Neural cell (in vitro differentiated cells): ENCODE measurements around the gene RAD51B.

Source experiments
- POLR2AphosphoS5 ChIP-seq: IDR thresholded peaks from 2 replicates; pipeline ENCODE4 v1.6.1; 2012
- TF ChIP-seq, protein P1 (sequence below): fragments of 450-650 bp; IDR thresholded peaks from 2 replicates; pipeline ENCODE4 v1.5.1; 2014; ENCODE audit warnings: antibody characterized with exemption, mild to moderate bottlenecking, moderate library complexity; ENCODE audit not compliant: poor library complexity, severe bottlenecking

DNA sequence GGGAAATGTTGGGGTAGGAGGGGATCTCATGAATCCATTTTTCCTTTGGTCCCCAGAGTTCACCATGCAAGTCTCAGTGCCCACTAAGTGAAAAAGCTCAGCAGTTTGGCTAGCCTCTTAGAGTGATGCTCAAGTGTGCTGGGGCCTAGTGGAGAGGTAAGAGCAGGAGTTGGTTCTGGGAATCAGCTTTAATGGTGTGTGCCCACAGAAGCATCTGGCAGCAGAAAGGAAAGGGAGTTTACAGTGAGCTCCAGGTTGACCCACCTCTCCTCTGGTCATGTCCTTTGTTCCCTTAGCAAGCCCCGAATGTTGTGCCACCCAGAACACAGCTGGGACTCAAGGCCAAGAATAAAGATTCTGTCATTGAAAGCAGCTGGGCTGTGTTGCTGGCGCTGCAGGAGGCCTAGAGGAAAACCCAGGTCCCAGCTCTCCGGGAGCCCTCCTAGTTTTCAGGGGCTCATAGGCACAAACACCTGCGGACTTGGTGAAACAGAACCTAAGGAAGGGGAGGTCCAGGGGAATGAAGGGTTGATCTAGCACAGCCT is 652.5 kb downstream of the RAD51B start:
- TF ChIP-seq POLR2AphosphoS5: no peak
- TF ChIP-seq, protein P1, sequence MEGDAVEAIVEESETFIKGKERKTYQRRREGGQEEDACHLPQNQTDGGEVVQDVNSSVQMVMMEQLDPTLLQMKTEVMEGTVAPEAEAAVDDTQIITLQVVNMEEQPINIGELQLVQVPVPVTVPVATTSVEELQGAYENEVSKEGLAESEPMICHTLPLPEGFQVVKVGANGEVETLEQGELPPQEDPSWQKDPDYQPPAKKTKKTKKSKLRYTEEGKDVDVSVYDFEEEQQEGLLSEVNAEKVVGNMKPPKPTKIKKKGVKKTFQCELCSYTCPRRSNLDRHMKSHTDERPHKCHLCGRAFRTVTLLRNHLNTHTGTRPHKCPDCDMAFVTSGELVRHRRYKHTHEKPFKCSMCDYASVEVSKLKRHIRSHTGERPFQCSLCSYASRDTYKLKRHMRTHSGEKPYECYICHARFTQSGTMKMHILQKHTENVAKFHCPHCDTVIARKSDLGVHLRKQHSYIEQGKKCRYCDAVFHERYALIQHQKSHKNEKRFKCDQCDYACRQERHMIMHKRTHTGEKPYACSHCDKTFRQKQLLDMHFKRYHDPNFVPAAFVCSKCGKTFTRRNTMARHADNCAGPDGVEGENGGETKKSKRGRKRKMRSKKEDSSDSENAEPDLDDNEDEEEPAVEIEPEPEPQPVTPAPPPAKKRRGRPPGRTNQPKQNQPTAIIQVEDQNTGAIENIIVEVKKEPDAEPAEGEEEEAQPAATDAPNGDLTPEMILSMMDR: no peak
